HL-60 (cell line): ENCODE measurements around the gene MPHOSPH8.

Source experiments
- CTCF ChIP-seq: IDR thresholded peaks from one replicate; pipeline ENCODE4 v1.5.1; 2011; ENCODE audit warnings: low read length, control low read depth, inconsistent platforms; ENCODE audit not compliant: insufficient read depth
- POLR2AphosphoS5 ChIP-seq: IDR thresholded peaks from 2 replicates; pipeline ENCODE4 v1.6.1; 2012; ENCODE audit warnings: low read depth
- REST ChIP-seq: IDR thresholded peaks from 2 replicates; pipeline ENCODE4 v1.6.1; 2012; ENCODE audit warnings: low read depth; ENCODE audit not compliant: insufficient replicate concordance
- SPI1 ChIP-seq: IDR thresholded peaks from 2 replicates; pipeline ENCODE4 v1.6.1; 2012; ENCODE audit warnings: low read depth, mild to moderate bottlenecking, borderline replicate concordance

GRCh38 chr13:19589312-19589711, 44.1 kb upstream of the MPHOSPH8 start:
- no peak for TF ChIP-seq CTCF
- no peak for TF ChIP-seq SPI1
- no peak for TF ChIP-seq POLR2AphosphoS5
- no peak for TF ChIP-seq REST
